ENCODE measurements around the gene USP35. TPM values are rescaled to one million over a fixed set of nuclear protein-coding genes. Genes with fewer than 3 reads are reported as not detected.

The USP35 gene
- total RNA-seq, 1 donor from 2014 or later: 6.6 TPM

DNA sequence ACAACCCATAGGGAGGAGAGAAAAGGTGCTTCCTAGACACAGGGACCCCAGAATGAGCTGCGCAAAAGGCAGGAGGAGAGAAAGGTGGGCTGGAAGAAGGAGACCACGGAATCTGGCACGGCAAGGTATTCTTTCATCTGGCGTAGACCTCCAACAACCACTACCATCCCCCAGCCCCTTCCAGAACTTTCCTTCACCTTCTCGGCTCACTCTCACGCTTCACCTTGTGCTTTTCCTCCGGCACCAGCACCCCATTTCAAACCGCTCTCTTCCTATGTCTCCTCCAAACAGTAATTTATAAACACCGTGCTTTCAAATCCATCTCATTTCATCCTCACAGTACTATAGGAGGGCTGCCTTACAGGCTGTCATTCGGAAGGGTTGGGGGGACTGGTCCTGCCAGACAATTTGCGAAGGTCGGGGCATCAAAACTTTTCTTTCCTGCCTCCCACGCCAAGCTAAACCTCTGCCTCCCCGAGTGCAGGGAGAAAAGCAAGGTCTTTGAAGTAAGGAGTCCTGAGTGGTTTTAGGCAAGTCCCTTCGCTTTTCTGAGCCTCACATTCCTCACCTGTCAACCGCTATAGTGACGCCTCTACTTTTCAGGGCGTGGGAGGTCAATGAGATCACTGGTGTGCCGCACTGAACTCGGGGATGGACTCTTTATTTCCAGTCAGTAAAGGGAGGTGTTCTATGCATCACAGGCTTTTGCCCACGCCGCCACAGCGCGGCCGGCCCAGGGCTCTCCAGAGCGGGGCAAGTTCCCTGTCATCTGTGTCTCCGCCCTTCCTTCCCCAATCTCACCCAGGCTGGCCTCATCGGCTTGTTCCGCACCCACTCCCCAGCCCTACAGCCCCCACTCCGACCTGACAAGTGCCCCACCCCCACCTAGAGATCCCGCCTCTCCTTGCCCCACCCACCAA lies 1.1 kb upstream of the USP35 start:
- TF ChIP-seq CTCF (IDR thresholded peaks at IDR 0.05; ENCODE audit: insufficient read depth, low read length, poor library complexity, severe bottlenecking): no peak
- Histone ChIP-seq H3K4me3 (ENCODE audit: low read depth, low read length) (peak overlapping the region; percentile 92), H3K36me3 (ENCODE audit: control insufficient read depth, insufficient read depth, low read length) (no peaks in the 10 kb centered on the region), H3K27me3 (ENCODE audit: control insufficient read depth, insufficient read depth, low read length) (no peaks in the 10 kb centered on the region)
- DNase-seq (ENCODE audit: low read depth): no peak

- no peaks in the 10 kb centered on the region for H3K27me3 ChIP-seq (ENCODE audit: control insufficient read depth, insufficient read depth, low read length)
- no peak for TF ChIP-seq CTCF (IDR thresholded peaks at IDR 0.05; ENCODE audit: insufficient read depth, low read length, poor library complexity, severe bottlenecking)
- H3K36me3 ChIP-seq (ENCODE audit: control insufficient read depth, insufficient read depth, low read length): no peaks in the 10 kb centered on the region
- peak overlapping the region; percentile 92 for H3K4me3 ChIP-seq (ENCODE audit: low read depth, low read length)
- no peak for DNase-seq (ENCODE audit: low read depth)
Measured at GRCh38 chr11:78189174-78189724, 530 bp downstream of the USP35 start.

GRCh38 chr11:78189851-78190250 lies 1.1 kb downstream of the USP35 start:
- Histone ChIP-seq H3K4me3 (ENCODE audit: low read depth, low read length) (no peak overlapping the region), H3K27me3 (ENCODE audit: control insufficient read depth, insufficient read depth, low read length) (no peaks in the 10 kb centered on the region), H3K36me3 (ENCODE audit: control insufficient read depth, insufficient read depth, low read length) (no peaks in the 10 kb centered on the region)
- TF ChIP-seq CTCF (IDR thresholded peaks at IDR 0.05; ENCODE audit: insufficient read depth, low read length, poor library complexity, severe bottlenecking): no peak
- DNase-seq (ENCODE audit: low read depth): no peak

GRCh38 chr11:78190374-78190773 lies 1.7 kb downstream of the USP35 start:
- no peaks in the 10 kb centered on the region for H3K36me3 ChIP-seq (ENCODE audit: control insufficient read depth, insufficient read depth, low read length)
- H3K4me3 ChIP-seq (ENCODE audit: low read depth, low read length): no peak overlapping the region
- no peaks in the 10 kb centered on the region for H3K27me3 ChIP-seq (ENCODE audit: control insufficient read depth, insufficient read depth, low read length)
- no peak for DNase-seq (ENCODE audit: low read depth)
- no peak for TF ChIP-seq CTCF (IDR thresholded peaks at IDR 0.05; ENCODE audit: insufficient read depth, low read length, poor library complexity, severe bottlenecking)

DNA sequence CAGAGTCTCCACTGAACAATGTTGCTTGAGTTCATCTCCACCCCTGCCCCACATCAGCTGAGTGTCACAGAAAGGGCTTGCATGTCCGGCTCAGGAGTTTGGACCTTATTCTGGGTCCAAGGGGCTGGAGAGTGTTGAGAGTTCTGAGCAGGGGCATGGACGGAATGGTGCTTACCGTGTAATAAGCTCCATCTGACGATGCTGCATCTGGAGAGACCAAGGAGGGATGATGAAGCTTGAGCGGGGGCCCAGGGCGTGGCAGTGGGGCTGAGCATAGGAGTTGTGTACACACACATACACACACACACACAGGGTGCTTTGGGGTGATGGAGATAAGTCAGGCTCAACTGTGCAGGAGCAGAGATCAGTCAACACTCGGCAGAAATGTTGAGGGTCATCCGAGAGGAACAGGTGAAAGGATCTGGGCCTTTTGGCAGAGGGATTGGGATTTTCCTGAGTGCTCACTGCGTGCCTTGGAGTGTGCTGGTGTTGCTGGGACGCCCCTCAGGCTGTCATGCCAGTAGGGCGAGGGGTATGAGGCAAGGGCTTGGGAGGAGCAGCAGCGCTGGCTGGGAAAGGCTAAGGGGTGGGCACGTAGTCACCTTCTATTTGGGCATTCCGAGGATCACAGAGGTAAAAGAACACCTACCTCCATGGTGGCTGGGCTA lies 2.3 kb downstream of the USP35 start:
- Histone ChIP-seq H3K36me3 (ENCODE audit: control insufficient read depth, insufficient read depth, low read length) (no peaks in the 10 kb centered on the region), H3K27me3 (ENCODE audit: control insufficient read depth, insufficient read depth, low read length) (peaks cover 2% of the 10 kb centered on the region), H3K4me3 (ENCODE audit: low read depth, low read length) (no peak overlapping the region)
- DNase-seq (ENCODE audit: low read depth): no peak
- TF ChIP-seq CTCF (IDR thresholded peaks at IDR 0.05; ENCODE audit: insufficient read depth, low read length, poor library complexity, severe bottlenecking): no peak

Measured in kidney epithelial cell (primary cell).